Activated CD4-positive, CD25-positive, alpha-beta regulatory T cell treated with anti-CD3 and anti-CD28 coated beads, Interleukin-2, amount 50 U/mL, for 72 hours (primary cell): ENCODE measurements around the gene TUT1.
A peak's percentile ranks its signal among the peaks of the same experiment; 100 is the strongest.
"Not testable (repeated sequence)": the region's sequence is repeated elsewhere in the genome, so short reads cannot be mapped to it uniquely, and the experiment has no call there.

Source experiments
- DNase-seq: peaks from one replicate; pipeline ENCODE4 v3.0.0; 2021

TUT1 gene

GRCh38 chr11:62604460-62605120, 13.3 kb upstream of the TUT1 start:
- DNase-seq, result no peak

- no peak for DNase-seq
Observed at GRCh38 chr11:62603776-62604299, 12.5 kb upstream of the TUT1 start.

GRCh38 chr11:62603072-62603408, 11.7 kb upstream of the TUT1 start:
- DNase-seq, result no peak

- DNase-seq, result peak; percentile 50
Observed at GRCh38 chr11:62602141-62603071, 11.1 kb upstream of the TUT1 start.

GRCh38 chr11:62601372-62602140, 10.2 kb upstream of the TUT1 start, which contains the start of gene MTA2:
MTA2 (minus strand) TSS chr11:62601865; CDS start chr11:62601450, 415 bp downstream.
- peak; percentile 100 for DNase-seq

- DNase-seq, result no peak
Observed at GRCh38 chr11:62601122-62601371, 9.7 kb upstream of the TUT1 start.

GRCh38 chr11:62600367-62601121, 9.2 kb upstream of the TUT1 start:
- DNase-seq, result no peak

- DNase-seq, result no peak
Observed at GRCh38 chr11:62599901-62600300, 8.6 kb upstream of the TUT1 start.

GRCh38 chr11:62599069-62599696, 7.9 kb upstream of the TUT1 start:
- DNase-seq, result peak; percentile 84

- no peak for DNase-seq
Observed at GRCh38 chr11:62595124-62595523, 3.8 kb upstream of the TUT1 start.

- peak; percentile 61 for DNase-seq
Observed at GRCh38 chr11:62593434-62594044, 2.2 kb upstream of the TUT1 start.

GRCh38 chr11:62592989-62593421, 1.7 kb upstream of the TUT1 start:
- no peak for DNase-seq

GRCh38 chr11:62592146-62592815, 958 bp upstream of the TUT1 start:
- DNase-seq, result no peak

- no peak for DNase-seq
Observed at GRCh38 chr11:62588966-62589637, 2.2 kb downstream of the TUT1 start.

- DNase-seq, result not testable (repeated sequence)
Observed at GRCh38 chr11:62585356-62585755, 6.0 kb downstream of the TUT1 start.

GRCh38 chr11:62581735-62582134, 9.6 kb downstream of the TUT1 start:
- not testable (repeated sequence) for DNase-seq

- DNase-seq, result no peak
Observed at GRCh38 chr11:62580959-62581715, 10.2 kb downstream of the TUT1 start.

GRCh38 chr11:62579252-62579651, 12.1 kb downstream of the TUT1 start:
- DNase-seq, result no peak

GRCh38 chr11:62578541-62578940, 12.8 kb downstream of the TUT1 start:
- no peak for DNase-seq
